SK-N-SH (cell line): ENCODE measurements around the gene HGS. TPM values are rescaled to one million over a fixed set of nuclear protein-coding genes. Genes with fewer than 3 reads are reported as not detected.

Experiments
- CTCF ChIA-PET: fragments of 300-600, 350-600 bp; formaldehyde crosslinking; extraction: SDS; loops from one replicate; lab custom pipeline; 2021; lab: Yijun Ruan, JAX
- POLR2A ChIA-PET: fragments of 350-600 bp; sonication (Branson Sonifier 250); formaldehyde crosslinking; extraction: SDS; loops from one replicate; lab custom pipeline; 2020; ENCODE audit warnings: antibody characterized with exemption, inconsistent platforms; lab: Yijun Ruan, JAX
- DNase-seq: peaks from one replicate; pipeline ENCODE4 v3.0.0; 2012
- H2AFZ ChIP-seq: fragments of 200-600 bp; sonication (generic); 2 replicates; pipeline ENCODE4 v1.8.1; 2016; ENCODE audit warnings: antibody characterized with exemption, mild to moderate bottlenecking, low read depth
- H3F3A ChIP-seq: fragments of 200-600 bp; sonication (generic); replicated peaks from 2 replicates; pipeline ENCODE3; 2016; ENCODE audit warnings: antibody characterized with exemption, mild to moderate bottlenecking; ENCODE audit not compliant: insufficient read depth
- H3K27ac ChIP-seq, 2 experiments: fragments of 200-500 bp in 1 of 2; fragments of 200-600 bp in 1 of 2; sonication (Bioruptor generic) in 1 of 2; sonication (generic), shearing (Covaris generic) in 1 of 2; 2 replicates each; pipeline versions ENCODE4 v1.5.1 to v1.6.1; 2014 to 2016; ENCODE audit warnings: low read depth in 2 of 2, inconsistent platforms in 1 of 2, low read length in 1 of 2, mild to moderate bottlenecking in 1 of 2, mixed read lengths in 1 of 2
- H3K27me3 ChIP-seq: fragments of 200-600 bp; sonication (generic), shearing (Covaris generic); 2 replicates; pipeline ENCODE4 v1.6.1; 2016; ENCODE audit warnings: mixed run types; ENCODE audit not compliant: insufficient read depth
- H3K36me3 ChIP-seq, 2 experiments: fragments of 200-500 bp in 1 of 2; fragments of 200-600 bp in 1 of 2; sonication (Bioruptor generic) in 1 of 2; sonication (generic) in 1 of 2; replicated peaks in 1 of 2; 2 replicates each; pipeline versions ENCODE3 to v1.5.1; 2014 to 2016; ENCODE audit warnings: low read length in 1 of 2, mild to moderate bottlenecking in 1 of 2; ENCODE audit not compliant: insufficient read depth in 2 of 2, control insufficient read depth in 1 of 2
- H3K4me1 ChIP-seq, 2 experiments: fragments of 200-500 bp in 1 of 2; fragments of 200-600 bp in 1 of 2; sonication (Bioruptor generic) in 1 of 2; sonication (generic), shearing (Covaris generic) in 1 of 2; 2 replicates each; pipeline versions ENCODE4 v1.5.1 to v1.6.1; 2014 to 2016; ENCODE audit warnings: low read depth in 1 of 2, low read length in 1 of 2, mixed run types in 1 of 2; ENCODE audit not compliant: insufficient read depth in 2 of 2, control insufficient read depth in 1 of 2
- H3K4me2 ChIP-seq: fragments of 200-600 bp; sonication (generic), shearing (Covaris generic); 2 replicates; pipeline ENCODE4 v1.6.1; 2017; ENCODE audit warnings: mixed run types
- H3K4me3 ChIP-seq, 2 experiments: fragments of 200-500 bp in 1 of 2; fragments of 200-600 bp in 1 of 2; sonication (Bioruptor generic) in 1 of 2; sonication (generic), shearing (Covaris generic) in 1 of 2; 2 replicates each; pipeline versions ENCODE4 v1.5.1 to v1.8.1; 2014 to 2016; ENCODE audit warnings: low read depth in 2 of 2, inconsistent platforms in 1 of 2, low read length in 1 of 2, mild to moderate bottlenecking in 1 of 2, mixed read lengths in 1 of 2, moderate library complexity in 1 of 2
- H3K79me2 ChIP-seq: fragments of 200-600 bp; sonication (generic); 2 replicates; pipeline ENCODE4 v1.8.1; 2017; ENCODE audit warnings: mild to moderate bottlenecking; ENCODE audit not compliant: insufficient read depth
- H3K9ac ChIP-seq: fragments of 200-600 bp; sonication (generic); 2 replicates; pipeline ENCODE4 v1.6.1; 2017; ENCODE audit warnings: mixed run types
- H3K9me2 ChIP-seq: fragments of 200-600 bp; sonication (generic); 2 replicates; pipeline ENCODE4 v1.6.1; 2017; ENCODE audit warnings: mixed run types
- H3K9me3 ChIP-seq: fragments of 200-600 bp; sonication (generic); 2 replicates; pipeline ENCODE4 v1.6.1; 2017; ENCODE audit warnings: mixed run types, mild to moderate bottlenecking, moderate library complexity
- H4K20me1 ChIP-seq: fragments of 200-600 bp; sonication (generic); 2 replicates; pipeline ENCODE4 v1.6.1; 2017; ENCODE audit warnings: mild to moderate bottlenecking, mixed run types; ENCODE audit not compliant: insufficient read depth
- EP300 ChIP-seq, 2 experiments: IDR thresholded peaks; 2 replicates each; pipeline versions ENCODE4 v1.4.0 to v1.6.1; 2012; ENCODE audit warnings: borderline replicate concordance in 1 of 2, low read depth in 1 of 2, low read length in 1 of 2
- FOSL2 ChIP-seq: IDR thresholded peaks from 2 replicates; pipeline ENCODE4 v1.4.0; 2012; ENCODE audit warnings: low read depth, mild to moderate bottlenecking, moderate library complexity, borderline replicate concordance
- FOXJ3 ChIP-seq: sonication (generic); formaldehyde crosslinking; IDR thresholded peaks from 2 replicates; pipeline ENCODE4 v1.5.1; 2020; ENCODE audit warnings: mild to moderate bottlenecking, missing genetic modification reagents
- FOXM1 ChIP-seq: IDR thresholded peaks from 2 replicates; pipeline ENCODE4 v1.4.0; 2012; ENCODE audit warnings: low read depth, mild to moderate bottlenecking
- GATA2 ChIP-seq: sonication (generic); formaldehyde crosslinking; IDR thresholded peaks from 2 replicates; pipeline ENCODE4 v1.5.0; 2020; ENCODE audit warnings: mild to moderate bottlenecking, missing genetic modification reagents
- MEF2A ChIP-seq: IDR thresholded peaks from 2 replicates; pipeline ENCODE4 v1.4.0; 2012; ENCODE audit warnings: low read depth, borderline replicate concordance
- NFIC ChIP-seq: IDR thresholded peaks from 2 replicates; pipeline ENCODE4 v1.4.0; 2012; ENCODE audit warnings: borderline replicate concordance
- NRF1 ChIP-seq: IDR thresholded peaks from 2 replicates; pipeline ENCODE4 v1.6.1; 2012; ENCODE audit warnings: low read depth, mild to moderate bottlenecking, low read length
- RAD21 ChIP-seq: IDR thresholded peaks from 2 replicates; pipeline ENCODE4 v1.6.1; 2012; ENCODE audit warnings: mild to moderate bottlenecking, low read length
- RCOR1 ChIP-seq: fragments of 150-350 bp; IDR thresholded peaks from 2 replicates; pipeline ENCODE4 v1.6.1; 2017; ENCODE audit warnings: antibody characterized with exemption, low read length
- RXRA ChIP-seq: IDR thresholded peaks from 2 replicates; pipeline ENCODE4 v1.4.0; 2012; ENCODE audit warnings: low read depth, mild to moderate bottlenecking, borderline replicate concordance
- SMC3 ChIP-seq: IDR thresholded peaks from 2 replicates; pipeline ENCODE4 v1.6.1; 2012; ENCODE audit warnings: low read depth, low read length, improper control_type of control experiment
- TAF1 ChIP-seq: IDR thresholded peaks from 2 replicates; pipeline ENCODE4 v1.6.1; 2012; ENCODE audit warnings: low read depth, mild to moderate bottlenecking, low read length, moderate library complexity, borderline replicate concordance
- TEAD4 ChIP-seq: IDR thresholded peaks from 2 replicates; pipeline ENCODE4 v1.4.0; 2012; ENCODE audit warnings: mild to moderate bottlenecking, borderline replicate concordance; ENCODE audit not compliant: insufficient read depth
- YY1 ChIP-seq: IDR thresholded peaks from 2 replicates; pipeline ENCODE4 v1.4.0; 2012; ENCODE audit warnings: low read depth, mild to moderate bottlenecking
- WGBS: methylation state at CpG from one replicate; pipeline ENCODE4 v1.1.6; 2017; ENCODE audit warnings: low lambda C conversion rate; 5-methylcytosine and 5-hydroxymethylcytosine counted together
- polyA plus RNA-seq, 3 experiments: library from polyadenylated mRNA; depleted of rRNA; stranded (reverse); fragments of >200 nt; gene quantifications; 2 replicates each; pipeline ENCODE4 v1.2.3, GENCODE V29; 2012
- TF ChIP-seq, protein P1 (sequence below): fragments of 150-350 bp; IDR thresholded peaks from 2 replicates; pipeline ENCODE4 v1.6.1; 2016; ENCODE audit warnings: mild to moderate bottlenecking, low read depth, low read length
- TF ChIP-seq, protein P2 (sequence below): IDR thresholded peaks from 2 replicates; pipeline ENCODE4 v1.4.0; 2012; ENCODE audit warnings: low read depth, borderline replicate concordance
- TF ChIP-seq, protein P3 (sequence below): fragments of 200-600 bp; sonication (generic); IDR thresholded peaks from 2 replicates; pipeline ENCODE4 v1.6.1; 2017; ENCODE audit warnings: antibody characterized with exemption, mild to moderate bottlenecking, moderate library complexity
- TF ChIP-seq, protein P4 (sequence below): IDR thresholded peaks from 2 replicates; pipeline ENCODE4; 2012

HGS gene
- polyA plus RNA-seq, 1 of the 3 experiments (the other 2 are of a cell fraction): 192 TPM

DNA sequence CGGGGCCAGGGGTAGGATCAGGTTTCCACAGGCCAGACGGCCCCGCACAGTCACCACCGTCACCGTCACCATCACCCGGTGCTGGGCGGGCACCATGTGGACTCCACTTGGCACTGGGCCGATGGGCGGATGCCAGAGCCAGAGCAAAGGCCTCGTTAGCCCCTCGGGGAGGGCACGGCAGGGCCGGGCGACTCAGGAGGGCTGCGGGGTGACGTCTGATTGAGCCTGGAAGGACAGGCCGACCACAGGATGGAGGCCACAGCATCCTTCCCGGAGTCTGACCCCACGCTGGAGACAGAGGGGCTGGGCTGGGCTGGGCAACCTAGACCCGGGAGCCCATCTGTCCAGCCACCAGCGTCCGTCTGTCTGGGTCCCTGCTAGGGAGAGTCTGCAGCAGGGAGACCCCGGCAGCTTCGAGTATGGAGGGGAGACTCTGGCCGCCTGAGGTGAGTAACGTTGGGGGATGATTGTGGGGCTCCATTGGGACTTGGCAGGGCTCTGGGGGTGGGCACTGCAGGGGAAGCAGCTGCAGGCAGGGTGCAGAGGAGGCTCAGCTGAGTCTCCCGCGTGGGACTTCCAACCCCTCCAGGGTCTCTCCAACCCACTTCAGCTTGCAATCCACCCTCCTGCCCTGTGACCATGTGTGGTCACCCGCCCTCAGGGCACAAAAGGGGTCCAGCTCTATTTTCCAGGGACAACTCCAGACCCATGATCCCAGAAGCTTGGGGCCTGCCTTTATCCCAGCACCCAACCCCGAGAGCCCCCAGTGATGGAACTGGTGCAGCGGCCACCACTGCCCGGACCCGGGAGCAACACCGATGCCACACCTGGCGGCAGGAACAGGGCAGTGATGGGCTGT, 50.8 kb downstream of the HGS start:
- no peak for DNase-seq
- Histone ChIP-seq H4K20me1 (no peaks in the 10 kb centered on the region), H3K4me3 (no peak overlapping the region), H3K9me3 (no peaks in the 10 kb centered on the region), H3K27me3 (no peaks in the 10 kb centered on the region; the same call in 1 of the 2 replicates)
- CTCF ChIA-PET: interaction anchor here (0.6 to 4.1 kb wide), 31 partner anchors 11 to 287 kb away, joined by 3 to 60 read pairs (median 4); partner anchors contain the start of genes ALYREF, ANAPC11, ARHGDIA and MRPL12
- WGBS: 83% methylated on average over 22 of the region's 35 CpGs
- TF ChIP-seq, protein P1, sequence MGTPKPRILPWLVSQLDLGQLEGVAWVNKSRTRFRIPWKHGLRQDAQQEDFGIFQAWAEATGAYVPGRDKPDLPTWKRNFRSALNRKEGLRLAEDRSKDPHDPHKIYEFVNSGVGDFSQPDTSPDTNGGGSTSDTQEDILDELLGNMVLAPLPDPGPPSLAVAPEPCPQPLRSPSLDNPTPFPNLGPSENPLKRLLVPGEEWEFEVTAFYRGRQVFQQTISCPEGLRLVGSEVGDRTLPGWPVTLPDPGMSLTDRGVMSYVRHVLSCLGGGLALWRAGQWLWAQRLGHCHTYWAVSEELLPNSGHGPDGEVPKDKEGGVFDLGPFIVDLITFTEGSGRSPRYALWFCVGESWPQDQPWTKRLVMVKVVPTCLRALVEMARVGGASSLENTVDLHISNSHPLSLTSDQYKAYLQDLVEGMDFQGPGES: no peak
- TF ChIP-seq SMC3: no peak
- TF ChIP-seq NFIC: no peak
- TF ChIP-seq, protein P2, sequence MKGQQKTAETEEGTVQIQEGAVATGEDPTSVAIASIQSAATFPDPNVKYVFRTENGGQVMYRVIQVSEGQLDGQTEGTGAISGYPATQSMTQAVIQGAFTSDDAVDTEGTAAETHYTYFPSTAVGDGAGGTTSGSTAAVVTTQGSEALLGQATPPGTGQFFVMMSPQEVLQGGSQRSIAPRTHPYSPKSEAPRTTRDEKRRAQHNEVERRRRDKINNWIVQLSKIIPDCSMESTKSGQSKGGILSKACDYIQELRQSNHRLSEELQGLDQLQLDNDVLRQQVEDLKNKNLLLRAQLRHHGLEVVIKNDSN: no peak
- no peak for TF ChIP-seq MEF2A
- no peak for TF ChIP-seq YY1
- TF ChIP-seq, protein P3, sequence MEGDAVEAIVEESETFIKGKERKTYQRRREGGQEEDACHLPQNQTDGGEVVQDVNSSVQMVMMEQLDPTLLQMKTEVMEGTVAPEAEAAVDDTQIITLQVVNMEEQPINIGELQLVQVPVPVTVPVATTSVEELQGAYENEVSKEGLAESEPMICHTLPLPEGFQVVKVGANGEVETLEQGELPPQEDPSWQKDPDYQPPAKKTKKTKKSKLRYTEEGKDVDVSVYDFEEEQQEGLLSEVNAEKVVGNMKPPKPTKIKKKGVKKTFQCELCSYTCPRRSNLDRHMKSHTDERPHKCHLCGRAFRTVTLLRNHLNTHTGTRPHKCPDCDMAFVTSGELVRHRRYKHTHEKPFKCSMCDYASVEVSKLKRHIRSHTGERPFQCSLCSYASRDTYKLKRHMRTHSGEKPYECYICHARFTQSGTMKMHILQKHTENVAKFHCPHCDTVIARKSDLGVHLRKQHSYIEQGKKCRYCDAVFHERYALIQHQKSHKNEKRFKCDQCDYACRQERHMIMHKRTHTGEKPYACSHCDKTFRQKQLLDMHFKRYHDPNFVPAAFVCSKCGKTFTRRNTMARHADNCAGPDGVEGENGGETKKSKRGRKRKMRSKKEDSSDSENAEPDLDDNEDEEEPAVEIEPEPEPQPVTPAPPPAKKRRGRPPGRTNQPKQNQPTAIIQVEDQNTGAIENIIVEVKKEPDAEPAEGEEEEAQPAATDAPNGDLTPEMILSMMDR: no peak
- TF ChIP-seq TEAD4: no peak
- TF ChIP-seq RAD21: no peak
- TF ChIP-seq NRF1: no peak
- no peak for TF ChIP-seq TAF1
- TF ChIP-seq RXRA: no peak
- TF ChIP-seq FOXJ3 (CRISPR knock-in tag): no peak
- TF ChIP-seq EP300 (IDR thresholded peaks at IDR 0.05; ENCODE audit: borderline replicate concordance in 1 of 2, low read depth in 1 of 2, low read length in 1 of 2): no peak
- TF ChIP-seq, protein P4, sequence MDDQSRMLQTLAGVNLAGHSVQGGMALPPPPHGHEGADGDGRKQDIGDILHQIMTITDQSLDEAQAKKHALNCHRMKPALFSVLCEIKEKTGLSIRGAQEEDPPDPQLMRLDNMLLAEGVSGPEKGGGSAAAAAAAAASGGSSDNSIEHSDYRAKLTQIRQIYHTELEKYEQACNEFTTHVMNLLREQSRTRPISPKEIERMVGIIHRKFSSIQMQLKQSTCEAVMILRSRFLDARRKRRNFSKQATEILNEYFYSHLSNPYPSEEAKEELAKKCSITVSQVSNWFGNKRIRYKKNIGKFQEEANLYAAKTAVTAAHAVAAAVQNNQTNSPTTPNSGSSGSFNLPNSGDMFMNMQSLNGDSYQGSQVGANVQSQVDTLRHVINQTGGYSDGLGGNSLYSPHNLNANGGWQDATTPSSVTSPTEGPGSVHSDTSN: no peak
- TF ChIP-seq RCOR1: no peak
- no peak for TF ChIP-seq GATA2
- no peak for TF ChIP-seq FOSL2
- no peak for TF ChIP-seq FOXM1
- TF ChIP-seq, all 33 proteins: peak for 0
- Histone ChIP-seq H3K9me2 (no peaks in the 10 kb centered on the region), H3K4me1 (peaks cover 0 to 5% of the 10 kb centered on the region in 2 experiments; a peak in 1 of 4 replicates), H3K79me2 (no peaks in the 10 kb centered on the region), H2AFZ (0 out of 2 replicates have a peak overlapping the region, but pooled peaks have one; percentile 11), H3K9ac (no peak overlapping the region), H3F3A (peaks cover 12% of the 10 kb centered on the region), H3K36me3 (no peaks in the 10 kb centered on the region), H3K4me2 (no peak overlapping the region), H3K27ac (no peak overlapping the region)
- POLR2A ChIA-PET: interaction anchor here (0.9 to 1.9 kb wide), 4 partner anchors 98 to 136 kb away, joined by 3 to 5 read pairs (median 4); partner anchors contain the start of genes ARHGDIA and MCRIP1
